Mammary epithelial cell (primary cell): ENCODE results near the gene RAB33B.
"Not testable (repeated sequence)": the region's sequence is repeated elsewhere in the genome, so short reads cannot be mapped to it uniquely, and the experiment has no call there.

Experiments
- CTCF ChIP-seq, 2 donors: IDR thresholded peaks in 1 of 2; conservative IDR thresholded peaks in 1 of 2; 2 replicates each; pipeline ENCODE4 v1.5.1; 2011 to 2012; ENCODE audit warnings: inconsistent platforms in 2 of 2, low read length in 2 of 2, mild to moderate bottlenecking in 2 of 2, control low read depth in 1 of 2, low read depth in 1 of 2; ENCODE audit not compliant: insufficient read depth in 1 of 2; ENCODE audit errors: extremely low read depth in 1 of 2
- EZH2 ChIP-seq: IDR thresholded peaks from 2 replicates; pipeline ENCODE4 v1.6.1; 2012; ENCODE audit warnings: low read length, inconsistent platforms, borderline replicate concordance

GRCh38 chr4:139447078-139447477, 6.8 kb upstream of the RAB33B start:
- TF ChIP-seq CTCF (conservative IDR thresholded peaks at IDR 0.05 in 1 of 2, IDR thresholded peaks at IDR 0.05 in 1 of 2; ENCODE audit: extremely low read depth in 1 of 2, insufficient read depth in 1 of 2, low read depth in 1 of 2, low read length in 2 of 2); EZH2: not testable (repeated sequence)
